Spleen (tissue), 7 donors: ENCODE measurements around the gene SRCAP.

Experiments
- CTCF ChIP-seq, 11 experiments: fragments of 200-600 bp in 7 of 11; fragments of 450-650 bp in 4 of 11; sonication (generic) in 4 of 11; IDR thresholded peaks in 8 of 11; conservative IDR thresholded peaks in 3 of 11; 1 replicate in 7 of 11; 2 replicates in 4 of 11; pipeline versions ENCODE4 v1.4.0 to v1.8.0; 2016 to 2021; ENCODE audit warnings: antibody characterized with exemption in 11 of 11, inconsistent platforms in 4 of 11, mild to moderate bottlenecking in 1 of 11
- POLR2AphosphoS5 ChIP-seq, 3 donors: sonication (generic); formaldehyde crosslinking; IDR thresholded peaks; one replicate each; pipeline ENCODE4 v1.5.1; 2017; ENCODE audit warnings: antibody characterized with exemption in 3 of 3
- donor health status: DM: no; HTN: no; CAD: no; lungs with moderate emphysema.
- donor health status: DM: no; HTN: no; CAD: no.
- donor health status: DM: no; HTN: no; CAD: no.

GRCh38 chr16:30747331-30747730 is 48.4 kb downstream of the SRCAP start:
- TF ChIP-seq CTCF (IDR thresholded peaks at IDR 0.05 in 8 of 11, conservative IDR thresholded peaks at IDR 0.05 in 3 of 11) (no peak), POLR2AphosphoS5 (IDR thresholded peaks at IDR 0.05) (no peak)
